Urinary bladder (tissue), 4 donors: ENCODE data around the gene MTM1. TPM values are rescaled to one million over a fixed set of nuclear protein-coding genes. Genes with fewer than 3 reads are reported as not detected.

Experiments used
- DNase-seq: peaks from one replicate; pipeline ENCODE4 v3.0.0-alpha.2; 2015; ENCODE audit errors: extremely low spot score
- H3K27ac ChIP-seq: one replicate; pipeline ENCODE4 v1.5.1; 2013; ENCODE audit warnings: low read depth, mild to moderate bottlenecking, moderate library complexity
- H3K36me3 ChIP-seq: one replicate; pipeline ENCODE4 v1.6.1; 2013; ENCODE audit warnings: mild to moderate bottlenecking, moderate library complexity; ENCODE audit not compliant: insufficient read depth
- H3K4me1 ChIP-seq: one replicate; pipeline ENCODE4 v1.6.1; 2013; ENCODE audit warnings: mild to moderate bottlenecking, moderate library complexity; ENCODE audit not compliant: insufficient read depth
- H3K4me3 ChIP-seq: one replicate; pipeline ENCODE4 v1.5.1; 2013; ENCODE audit warnings: low read depth, low read length
- WGBS: extraction: QIAGEN DNeasy Blood & Tissue Kit; methylation state at CpG from one replicate; pipeline ENCODE4 v1.1.7; 2013; 5-methylcytosine and 5-hydroxymethylcytosine counted together
- polyA plus RNA-seq: library from polyadenylated mRNA; stranded (reverse); fragments of 200-250 nt; gene quantifications from one replicate; pipeline ENCODE4 v1.2.3, GENCODE V29; 2013
- total RNA-seq: library from RNA; depleted of rRNA; stranded (reverse); fragments of >200 nt; gene quantifications from one replicate; pipeline ENCODE4 v1.2.3, GENCODE V29; 2014
- donor health status: healthy with polysubstance abuse.
- donor health status: healthy.

Gene MTM1
- total and polyA plus RNA-seq, 2 donors = 9.7 to 18.5 TPM

DNA sequence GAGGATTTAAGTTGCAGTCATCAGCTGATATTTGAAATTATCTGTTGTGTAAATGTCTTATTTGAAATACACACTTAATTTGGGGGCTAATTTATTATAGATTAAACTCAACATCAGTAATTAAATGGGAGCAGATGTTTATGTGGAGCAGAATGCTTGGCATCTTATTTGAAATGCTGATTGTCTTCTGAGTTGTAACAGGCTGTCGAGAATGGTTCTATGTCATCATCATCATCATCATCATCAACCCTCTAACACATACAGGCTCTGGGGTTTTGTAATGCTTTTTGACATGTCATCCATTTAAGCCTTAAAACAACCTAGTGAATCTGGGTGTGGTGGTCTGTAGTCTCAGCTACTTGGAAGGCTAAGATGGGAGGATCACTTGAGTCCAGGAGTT, 133.0 kb downstream of the MTM1 start:
- no peak overlapping the region for H3K4me3 ChIP-seq
- H3K27ac ChIP-seq = no peak overlapping the region
- H3K36me3 ChIP-seq = no peaks in the 10 kb centered on the region
- no peak for DNase-seq
- no peaks in the 10 kb centered on the region for H3K4me1 ChIP-seq
- WGBS = 97% methylated on average over 1 of the region's 1 CpG

DNA sequence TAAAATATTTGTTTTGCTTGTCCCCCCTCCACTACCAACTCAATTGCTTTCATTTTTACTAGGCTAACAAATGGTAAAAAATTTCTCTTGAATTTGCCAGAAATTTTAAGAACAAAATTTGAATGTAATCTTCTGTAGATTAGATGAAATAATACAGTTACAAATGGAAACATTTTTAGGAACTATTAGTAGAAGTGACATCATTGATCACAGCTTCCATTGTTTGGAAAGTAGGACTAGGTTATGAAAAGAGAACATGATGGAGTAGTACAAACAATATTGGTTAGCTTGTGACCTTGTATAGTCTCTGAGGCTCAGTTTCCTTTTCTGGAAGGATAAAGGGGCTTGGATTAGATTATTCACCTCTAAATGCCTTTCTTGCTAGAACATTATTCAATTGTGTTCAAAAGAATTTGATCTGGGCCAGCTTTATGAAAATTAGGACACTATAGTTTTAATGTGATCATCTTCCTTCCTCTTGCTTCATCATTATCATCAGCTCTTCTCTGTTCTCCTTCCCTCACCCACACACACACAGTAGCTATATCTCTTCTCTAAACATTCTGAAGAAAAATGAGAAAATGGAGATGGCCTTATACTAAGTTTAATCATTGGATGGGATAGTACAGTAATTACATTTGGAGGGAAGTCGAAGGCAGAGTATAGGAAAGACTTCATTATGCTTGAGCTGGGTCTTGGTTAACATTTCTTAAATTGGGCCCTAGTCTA, 134.7 kb downstream of the MTM1 start:
- no peaks in the 10 kb centered on the region for H3K4me1 ChIP-seq
- H3K4me3 ChIP-seq = no peak overlapping the region
- 100% methylated on average over 1 of the region's 1 CpG for WGBS
- no peak overlapping the region for H3K27ac ChIP-seq
- H3K36me3 ChIP-seq = no peaks in the 10 kb centered on the region
- DNase-seq = no peak

GRCh38 chrX:150703695-150703974, 135.2 kb downstream of the MTM1 start:
- H3K27ac ChIP-seq = no peak overlapping the region
- H3K4me1 ChIP-seq = no peaks in the 10 kb centered on the region
- no peaks in the 10 kb centered on the region for H3K36me3 ChIP-seq
- no peak overlapping the region for H3K4me3 ChIP-seq
- DNase-seq = no peak

DNA sequence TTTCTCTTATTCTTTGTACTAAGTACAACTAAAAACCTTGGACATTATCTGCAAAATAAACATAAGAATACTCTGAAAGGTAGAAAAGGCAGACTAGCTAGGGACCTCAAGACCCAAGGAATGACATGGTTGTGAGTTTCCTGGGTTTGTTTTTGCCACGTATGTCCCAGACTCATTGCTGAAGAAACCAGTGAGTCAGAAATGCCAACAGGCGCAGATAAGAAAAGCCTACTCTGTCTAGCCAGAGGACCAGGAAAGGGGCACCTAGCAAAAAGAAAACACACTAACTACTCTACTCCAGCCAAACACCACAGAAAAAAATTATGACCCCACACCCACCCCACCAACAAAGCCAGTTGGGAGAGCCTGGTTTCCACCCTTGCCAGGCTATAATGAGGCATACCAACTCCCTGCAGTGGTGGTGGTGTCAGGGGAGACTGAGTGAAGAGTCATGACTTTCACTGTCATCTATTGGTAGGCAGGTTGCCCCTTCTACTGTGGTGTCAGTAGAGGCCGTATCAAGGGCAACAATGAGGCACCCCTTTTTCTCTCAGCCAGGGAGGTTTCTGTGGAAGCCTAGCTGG, 135.7 kb downstream of the MTM1 start:
- Histone ChIP-seq H3K36me3 (no peaks in the 10 kb centered on the region), H3K27ac (no peak overlapping the region), H3K4me3 (no peak overlapping the region), H3K4me1 (no peaks in the 10 kb centered on the region)
- 85% methylated on average over 3 of the region's 3 CpGs for WGBS
- DNase-seq = no peak

- no peak for DNase-seq
These were observed 144.2 kb downstream of the MTM1 start for GRCh38 chrX:150712619-150713018.

DNA sequence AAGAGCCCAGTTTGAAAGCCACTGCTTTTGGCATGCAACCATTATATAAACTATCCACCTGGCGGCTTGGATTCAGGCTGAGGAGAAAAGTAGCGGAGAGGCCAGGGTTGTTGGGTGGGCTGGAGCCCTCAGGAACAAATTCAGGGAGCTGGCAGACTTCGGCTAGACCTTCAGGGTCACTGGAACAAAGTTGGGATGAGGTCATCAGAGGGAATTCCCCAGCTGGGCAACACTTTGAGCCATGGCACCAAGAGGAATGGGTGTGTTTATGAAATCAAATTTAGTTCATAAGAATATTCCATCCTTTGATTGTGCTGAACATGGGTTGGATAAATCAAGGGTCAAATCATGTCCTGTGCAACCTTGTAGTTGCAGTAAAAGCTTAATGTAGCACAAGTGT, 146.8 kb downstream of the MTM1 start:
- no peak overlapping the region for H3K27ac ChIP-seq
- no peak for DNase-seq
- no peak overlapping the region for H3K4me3 ChIP-seq
- H3K4me1 ChIP-seq = no peaks in the 10 kb centered on the region
- H3K36me3 ChIP-seq = no peaks in the 10 kb centered on the region
- 76% methylated on average over 3 of the region's 3 CpGs for WGBS

More at GRCh38 chrX:150712619-150713018, 144.2 kb downstream of the MTM1 start:
- Histone ChIP-seq H3K4me1 (no peaks in the 10 kb centered on the region), H3K4me3 (no peak overlapping the region), H3K27ac (no peak overlapping the region), H3K36me3 (no peaks in the 10 kb centered on the region)

- Histone ChIP-seq H3K36me3 (no peaks in the 10 kb centered on the region), H3K4me1 (no peaks in the 10 kb centered on the region), H3K4me3 (no peak overlapping the region), H3K27ac (no peak overlapping the region)
- no peak for DNase-seq
- 86% methylated on average over 4 of the region's 4 CpGs for WGBS
These were observed 151.2 kb downstream of the MTM1 start for GRCh38 chrX:150719621-150720020.

Other genes with a start within 250 kb of the MTM1 start
- 2.5 TPM for gene MAMLD1, start 205.3 kb upstream of the MTM1 start, total RNA-seq
- 2.9 TPM for gene MAMLD1, start 205.3 kb upstream of the MTM1 start, polyA plus RNA-seq
- gene MTMR1, start 124.8 kb downstream of the MTM1 start, total RNA-seq = 25.5 TPM
- gene MTMR1, start 124.8 kb downstream of the MTM1 start, polyA plus RNA-seq = 9.8 TPM